Right atrium auricular region (tissue), 2 donors: Measurements from ENCODE around the gene DDR1. TPM values are rescaled to one million over a fixed set of nuclear protein-coding genes. Genes with fewer than 3 reads are reported as not detected.

Source experiments
- DNase-seq: peaks from one replicate; pipeline ENCODE4 v3.0.0-alpha.2; 2019; ENCODE audit warnings: low spot score
- H3K27ac ChIP-seq, 2 donors: fragments of 200-600 bp; sonication (generic); 1 replicate in 1 of 2; 2 replicates in 1 of 2; pipeline ENCODE4 v1.5.1; 2016 to 2019
- H3K27me3 ChIP-seq, 2 donors: fragments of 200-600 bp; sonication (generic); one replicate each; pipeline versions ENCODE4 v1.5.1 to v1.6.0; 2017 to 2019
- H3K36me3 ChIP-seq: fragments of 200-600 bp; sonication (generic); one replicate; pipeline ENCODE4 v1.5.1; 2016
- H3K4me1 ChIP-seq, 2 donors: fragments of 200-600 bp; sonication (generic); one replicate each; pipeline versions ENCODE4 v1.5.1 to v1.6.0; 2017 to 2019
- H3K4me3 ChIP-seq, 2 donors: fragments of 200-600 bp; sonication (generic); 1 replicate in 1 of 2; 2 replicates in 1 of 2; pipeline ENCODE4 v1.5.1; 2017 to 2019; ENCODE audit warnings: mild to moderate bottlenecking in 1 of 2, moderate library complexity in 1 of 2
- H3K9me3 ChIP-seq, 2 donors: fragments of 200-600 bp; sonication (generic); one replicate each; pipeline ENCODE4 v1.5.1; 2019
- CTCF ChIP-seq, 2 donors: fragments of 200-600 bp; sonication (generic); IDR thresholded peaks; one replicate each; pipeline ENCODE4 v1.5.1; 2019; ENCODE audit warnings: antibody characterized with exemption in 2 of 2
- microRNA-seq, 2 donors: library from miRNA; unstranded; fragments of <30 nt; microRNA quantifications; one replicate each; pipeline ENCODE4, GENCODE V29; 2016 to 2017; ENCODE audit warnings: borderline number of aligned reads in 2 of 2, borderline replicate concordance in 1 of 2
- total RNA-seq, 2 donors: library from RNA; depleted of rRNA; stranded (reverse); fragments of >200 nt; gene quantifications; one replicate each; pipeline ENCODE4 v1.1.0, GENCODE V29; 2016

DDR1 gene
- total RNA-seq, 2 donors from 2014 or later: 61.7 to 106 TPM

- no peaks in the 10 kb centered on the region for H3K9me3 ChIP-seq
- no peaks in the 10 kb centered on the region for H3K36me3 ChIP-seq
- H3K27ac ChIP-seq: no peak overlapping the region
- no peak overlapping the region for H3K4me3 ChIP-seq
- no peaks in the 10 kb centered on the region for H3K27me3 ChIP-seq
- peak; percentile 65 for DNase-seq
- peaks cover 0 to 12% of the 10 kb centered on the region in 2 donors for H3K4me1 ChIP-seq
- peak; percentile 18 to 45 for TF ChIP-seq CTCF (IDR thresholded peaks at IDR 0.05)
Observed at GRCh38 chr6:30942338-30943060, 58.2 kb downstream of the DDR1 start.

- no peak overlapping the region for H3K4me3 ChIP-seq
- H3K36me3 ChIP-seq: no peaks in the 10 kb centered on the region
- no peaks in the 10 kb centered on the region for H3K27me3 ChIP-seq
- H3K27ac ChIP-seq: no peak overlapping the region
- no peak for TF ChIP-seq CTCF (IDR thresholded peaks at IDR 0.05)
- no peak for DNase-seq
- no peaks in the 10 kb centered on the region for H3K9me3 ChIP-seq
- peaks cover 0 to 12% of the 10 kb centered on the region in 2 donors for H3K4me1 ChIP-seq
Observed at GRCh38 chr6:30944051-30944450, 59.7 kb downstream of the DDR1 start.

- no peaks in the 10 kb centered on the region for H3K9me3 ChIP-seq
- no peaks in the 10 kb centered on the region for H3K27me3 ChIP-seq
- H3K27ac ChIP-seq: no peak overlapping the region
- no peak for TF ChIP-seq CTCF (IDR thresholded peaks at IDR 0.05)
- peaks cover 0 to 12% of the 10 kb centered on the region in 2 donors for H3K4me1 ChIP-seq
- DNase-seq: no peak
- H3K36me3 ChIP-seq: no peaks in the 10 kb centered on the region
- H3K4me3 ChIP-seq: no peak overlapping the region
Observed at GRCh38 chr6:30945281-30945680, 61.0 kb downstream of the DDR1 start.

GRCh38 chr6:30947231-30947630, 62.9 kb downstream of the DDR1 start:
- Histone ChIP-seq H3K27ac (no peak overlapping the region), H3K27me3 (no peaks in the 10 kb centered on the region), H3K4me1 (peaks cover 0 to 11% of the 10 kb centered on the region in 2 donors), H3K9me3 (no peaks in the 10 kb centered on the region), H3K36me3 (no peaks in the 10 kb centered on the region), H3K4me3 (no peak overlapping the region)
- no peak for TF ChIP-seq CTCF (IDR thresholded peaks at IDR 0.05)
- DNase-seq: no peak

GRCh38 chr6:30948811-30949210, 64.5 kb downstream of the DDR1 start:
- no peaks in the 10 kb centered on the region for H3K9me3 ChIP-seq
- no peaks in the 10 kb centered on the region for H3K27me3 ChIP-seq
- TF ChIP-seq CTCF (IDR thresholded peaks at IDR 0.05): no peak
- DNase-seq: no peak
- no peak overlapping the region for H3K4me3 ChIP-seq
- H3K27ac ChIP-seq: no peak overlapping the region
- H3K36me3 ChIP-seq: no peaks in the 10 kb centered on the region
- H3K4me1 ChIP-seq: no peaks in the 10 kb centered on the region

Small RNAs within 50 kb of the gene (microRNA-seq; reads per million reads assigned to microRNA genes)
- gene MIR4640: 0 reads per million in 2 donors

Other genes starting within 250 kb of the DDR1 start
- gene C6orf136, start 237.4 kb upstream of the DDR1 start, total RNA-seq: 10 to 100 TPM; 28.3 to 29.4 TPM
- gene DHX16, start 211.5 kb upstream of the DDR1 start, total RNA-seq: 10 to 100 TPM; 13.7 to 23.6 TPM
- 10 to 100 TPM; 17.5 to 33.2 TPM for gene PPP1R18, start 197.9 kb upstream of the DDR1 start, total RNA-seq
- gene NRM, start 193.5 kb upstream of the DDR1 start, total RNA-seq: 1 to 10 TPM; 2.2 to 4.2 TPM
- gene MDC1, start 167.2 kb upstream of the DDR1 start, total RNA-seq: 10 to 100 TPM in 1 of 2 donors, 1 to 10 TPM in 1; 6.7 to 12.3 TPM
- gene TUBB, start 164.2 kb upstream of the DDR1 start, total RNA-seq: 100 to 1,000 TPM; 121 to 236 TPM
- 100 to 1,000 TPM; 157 to 167 TPM for gene FLOT1, start 141.8 kb upstream of the DDR1 start, total RNA-seq
- 100 to 1,000 TPM in 1 of 2 donors, 10 to 100 TPM in 1; 43.6 to 144 TPM for gene IER3, start 140.0 kb upstream of the DDR1 start, total RNA-seq
- 1 to 10 TPM; 3.6 to 4.0 TPM for gene GTF2H4, start 23.7 kb downstream of the DDR1 start, total RNA-seq
- gene VARS2, start 29.7 kb downstream of the DDR1 start, total RNA-seq: 10 to 100 TPM; 12.1 to 13.6 TPM
- gene SFTA2, start 47.7 kb downstream of the DDR1 start, total RNA-seq: not detected
- not detected for gene MUCL3, start 56.5 kb downstream of the DDR1 start, total RNA-seq
- gene MUC21, start 99.2 kb downstream of the DDR1 start, total RNA-seq: not detected
- not detected for gene MUC22, start 126.0 kb downstream of the DDR1 start, total RNA-seq
- not detected for gene C6orf15, start 228.1 kb downstream of the DDR1 start, total RNA-seq
- 1 to 10 TPM in 1 of 2 donors, under 1 TPM in 1; 0.33 to 1.5 TPM for gene PSORS1C1, start 230.3 kb downstream of the DDR1 start, total RNA-seq
- gene CDSN, start 235.9 kb downstream of the DDR1 start, total RNA-seq: not detected